NT2/D1 (cell line): ENCODE results near the gene ITIH6.
"Not testable (repeated sequence)": the region's sequence is repeated elsewhere in the genome, so short reads cannot be mapped to it uniquely, and the experiment has no call there.

ENCODE experiments used
- DNase-seq: peaks from one replicate; pipeline ENCODE4 v3.0.0-alpha.2; 2011; ENCODE audit warnings: low read depth, low spot score
- H3K27me3 ChIP-seq: 2 replicates; pipeline ENCODE4 v1.6.0; 2011; ENCODE audit warnings: mild to moderate bottlenecking; ENCODE audit not compliant: insufficient read length, insufficient read depth
- H3K36me3 ChIP-seq: 2 replicates; pipeline ENCODE4 v1.6.1; 2011; ENCODE audit warnings: mild to moderate bottlenecking, low read length, mixed read lengths; ENCODE audit not compliant: insufficient read depth, insufficient read length
- H3K4me1 ChIP-seq: 2 replicates; pipeline ENCODE4 v1.5.1; 2011; ENCODE audit not compliant: insufficient read depth, insufficient read length
- H3K4me3 ChIP-seq: 2 replicates; pipeline ENCODE4 v1.5.1; 2011; ENCODE audit warnings: low read depth; ENCODE audit not compliant: insufficient read length
- H3K9ac ChIP-seq: 2 replicates; pipeline ENCODE4 v1.6.0; 2011; ENCODE audit warnings: low read depth; ENCODE audit not compliant: insufficient read length
- H3K9me3 ChIP-seq: 2 replicates; pipeline ENCODE4 v1.5.1; 2011; ENCODE audit warnings: mild to moderate bottlenecking, low read length; ENCODE audit not compliant: insufficient read depth
- SUZ12 ChIP-seq: IDR thresholded peaks from 2 replicates; pipeline ENCODE4 v1.6.1; 2011; ENCODE audit not compliant: insufficient read length, insufficient read depth; ENCODE audit errors: extremely low read depth
- YY1 ChIP-seq: IDR thresholded peaks from 2 replicates; pipeline ENCODE4 v1.6.1; 2011; ENCODE audit not compliant: insufficient read length, insufficient read depth
- ZNF274 ChIP-seq: IDR thresholded peaks from 2 replicates; pipeline ENCODE4 v1.6.1; 2011; ENCODE audit warnings: mild to moderate bottlenecking, low read depth, low read length

ITIH6 gene

GRCh38 chrX:54799046-54799445 lies 991 bp upstream of the ITIH6 start:
- DNase-seq = no peak
- Histone ChIP-seq H3K9ac (no peak overlapping the region), H3K4me3 (no peak overlapping the region), H3K27me3 (no peaks in the 10 kb centered on the region), H3K36me3 (no peaks in the 10 kb centered on the region), H3K9me3 (no peaks in the 10 kb centered on the region), H3K4me1 (no peaks in the 10 kb centered on the region)
- TF ChIP-seq SUZ12 (no peak), ZNF274 (no peak), YY1 (no peak)

- Histone ChIP-seq H3K4me1 (no peaks in the 10 kb centered on the region), H3K4me3 (no peak overlapping the region), H3K36me3 (no peaks in the 10 kb centered on the region), H3K27me3 (no peaks in the 10 kb centered on the region), H3K9me3 (no peaks in the 10 kb centered on the region), H3K9ac (no peak overlapping the region)
- TF ChIP-seq YY1 (no peak), SUZ12 (no peak), ZNF274 (no peak)
- DNase-seq = no peak
Measured at GRCh38 chrX:54794795-54795194, 3.3 kb downstream of the ITIH6 start.

- Histone ChIP-seq H3K36me3 (no peaks in the 10 kb centered on the region), H3K27me3 (no peaks in the 10 kb centered on the region), H3K9ac (no peak overlapping the region), H3K4me3 (no peak overlapping the region), H3K4me1 (no peaks in the 10 kb centered on the region), H3K9me3 (no peaks in the 10 kb centered on the region)
- TF ChIP-seq ZNF274 = no peak
- no peak for TF ChIP-seq SUZ12
- no peak for TF ChIP-seq YY1
- no peak for DNase-seq
Measured at GRCh38 chrX:54794028-54794427, 4.0 kb downstream of the ITIH6 start.

GRCh38 chrX:54789405-54789804 lies 8.7 kb downstream of the ITIH6 start:
- H3K4me1 ChIP-seq, H3K9ac ChIP-seq, H3K36me3 ChIP-seq, H3K4me3 ChIP-seq, H3K27me3 ChIP-seq, H3K9me3 ChIP-seq, DNase-seq: not testable (repeated sequence)

- H3K36me3 ChIP-seq = no peaks in the 10 kb centered on the region
- no peak overlapping the region for H3K4me3 ChIP-seq
- DNase-seq = no peak
- TF ChIP-seq YY1 (no peak), SUZ12 (no peak), ZNF274 (no peak)
- no peaks in the 10 kb centered on the region for H3K27me3 ChIP-seq
- H3K9ac ChIP-seq = no peak overlapping the region
- no peaks in the 10 kb centered on the region for H3K9me3 ChIP-seq
- H3K4me1 ChIP-seq = no peaks in the 10 kb centered on the region
Measured at GRCh38 chrX:54788446-54788845, 9.6 kb downstream of the ITIH6 start.

GRCh38 chrX:54786967-54787366 lies 11.1 kb downstream of the ITIH6 start:
- Histone ChIP-seq H3K4me3 (no peak overlapping the region), H3K27me3 (no peaks in the 10 kb centered on the region), H3K9ac (no peak overlapping the region), H3K36me3 (no peaks in the 10 kb centered on the region), H3K4me1 (no peaks in the 10 kb centered on the region), H3K9me3 (no peaks in the 10 kb centered on the region)
- no peak for TF ChIP-seq SUZ12
- no peak for TF ChIP-seq YY1
- TF ChIP-seq ZNF274 = no peak
- no peak for DNase-seq

- DNase-seq = no peak
- no peaks in the 10 kb centered on the region for H3K36me3 ChIP-seq
- no peak overlapping the region for H3K9ac ChIP-seq
- no peaks in the 10 kb centered on the region for H3K27me3 ChIP-seq
- H3K9me3 ChIP-seq = no peaks in the 10 kb centered on the region
- TF ChIP-seq SUZ12 (no peak), ZNF274 (no peak), YY1 (no peak)
- no peaks in the 10 kb centered on the region for H3K4me1 ChIP-seq
- H3K4me3 ChIP-seq = no peak overlapping the region
Measured at GRCh38 chrX:54785901-54786300, 12.2 kb downstream of the ITIH6 start.
